HEK293 (cell line): ENCODE data around the gene FOSL1.

ENCODE experiments used
- BCL11A ChIP-seq: fragments of 450-650 bp; formaldehyde crosslinking; IDR thresholded peaks from 2 replicates; pipeline ENCODE4 v1.5.1; 2016; ENCODE audit warnings: low read depth, missing biosample characterization, missing genetic modification characterization
- GLIS2 ChIP-seq: fragments of 450-650 bp; formaldehyde crosslinking; IDR thresholded peaks from 2 replicates; pipeline ENCODE4 v1.5.1; 2016; ENCODE audit warnings: missing biosample characterization, missing genetic modification characterization
- HOXA7 ChIP-seq: sonication (generic); formaldehyde crosslinking; IDR thresholded peaks from 2 replicates; pipeline ENCODE4 v1.8.1; 2022; ENCODE audit warnings: missing genetic modification reagents, borderline replicate concordance
- HOXC10 ChIP-seq: sonication (generic); formaldehyde crosslinking; IDR thresholded peaks from 2 replicates; pipeline ENCODE4 v1.8.1; 2023; ENCODE audit warnings: mild to moderate bottlenecking, missing genetic modification reagents
- HOXD13 ChIP-seq: sonication (generic); formaldehyde crosslinking; IDR thresholded peaks from 2 replicates; pipeline ENCODE4 v1.8.0; 2022; ENCODE audit warnings: missing genetic modification reagents, borderline replicate concordance
- KLF17 ChIP-seq: fragments of 450-650 bp; formaldehyde crosslinking; IDR thresholded peaks from 2 replicates; pipeline ENCODE4 v1.5.1; 2016; ENCODE audit warnings: missing biosample characterization, missing genetic modification characterization
- MZF1 ChIP-seq: fragments of 450-650 bp; formaldehyde crosslinking; IDR thresholded peaks from 2 replicates; pipeline ENCODE4 v1.5.1; 2017; ENCODE audit warnings: missing biosample characterization, missing genetic modification characterization, borderline replicate concordance
- OSR2 ChIP-seq: fragments of 450-650 bp; formaldehyde crosslinking; IDR thresholded peaks from 2 replicates; pipeline ENCODE4 v1.5.1; 2016; ENCODE audit warnings: missing biosample characterization, missing genetic modification characterization
- OVOL3 ChIP-seq: fragments of 450-650 bp; formaldehyde crosslinking; IDR thresholded peaks from 2 replicates; pipeline ENCODE4 v1.5.1; 2016; ENCODE audit warnings: missing biosample characterization, missing genetic modification characterization
- REST ChIP-seq: fragments of 450-650 bp; formaldehyde crosslinking; IDR thresholded peaks from 2 replicates; pipeline ENCODE4 v1.5.1; 2016; ENCODE audit warnings: missing biosample characterization, missing genetic modification characterization
- SALL2 ChIP-seq: fragments of 450-650 bp; formaldehyde crosslinking; IDR thresholded peaks from 2 replicates; pipeline ENCODE4 v1.5.0; 2017; ENCODE audit warnings: missing biosample characterization, mild to moderate bottlenecking, missing genetic modification characterization, borderline replicate concordance
- SCRT2 ChIP-seq: fragments of 450-650 bp; formaldehyde crosslinking; IDR thresholded peaks from 2 replicates; pipeline ENCODE4 v1.5.1; 2016; ENCODE audit warnings: missing biosample characterization, missing genetic modification characterization
- ZBTB26 ChIP-seq: fragments of 450-650 bp; formaldehyde crosslinking; optimal IDR thresholded peaks from 2 replicates; pipeline ENCODE3; 2016; ENCODE audit warnings: missing biosample characterization, mild to moderate bottlenecking, missing genetic modification characterization
- ZBTB6 ChIP-seq: fragments of 450-650 bp; formaldehyde crosslinking; IDR thresholded peaks from 2 replicates; pipeline ENCODE4 v1.5.1; 2017; ENCODE audit warnings: missing biosample characterization, missing genetic modification characterization
- ZBTB8A ChIP-seq: fragments of 450-650 bp; formaldehyde crosslinking; IDR thresholded peaks from 2 replicates; pipeline ENCODE4 v1.5.1; 2016; ENCODE audit warnings: missing biosample characterization, missing genetic modification characterization
- ZFP41 ChIP-seq: fragments of 450-650 bp; formaldehyde crosslinking; IDR thresholded peaks from 2 replicates; pipeline ENCODE4 v1.5.1; 2016; ENCODE audit warnings: missing biosample characterization, missing genetic modification characterization, borderline replicate concordance
- ZFP69B ChIP-seq: fragments of 450-650 bp; formaldehyde crosslinking; IDR thresholded peaks from 2 replicates; pipeline ENCODE4 v1.5.1; 2016; ENCODE audit warnings: missing biosample characterization, missing genetic modification characterization
- ZNF121 ChIP-seq: fragments of 450-650 bp; formaldehyde crosslinking; IDR thresholded peaks from 2 replicates; pipeline ENCODE4 v1.5.1; 2016; ENCODE audit warnings: missing biosample characterization, missing genetic modification characterization
- ZNF132 ChIP-seq: fragments of 450-650 bp; formaldehyde crosslinking; IDR thresholded peaks from 2 replicates; pipeline ENCODE4 v1.5.1; 2017; ENCODE audit warnings: missing biosample characterization, missing genetic modification characterization, borderline replicate concordance
- ZNF133 ChIP-seq: fragments of 450-650 bp; formaldehyde crosslinking; IDR thresholded peaks from 2 replicates; pipeline ENCODE4 v1.5.1; 2016; ENCODE audit warnings: missing biosample characterization, missing genetic modification characterization
- ZNF174 ChIP-seq: fragments of 450-650 bp; formaldehyde crosslinking; IDR thresholded peaks from 2 replicates; pipeline ENCODE4 v1.5.0; 2017; ENCODE audit warnings: missing biosample characterization, mild to moderate bottlenecking, missing genetic modification characterization
- ZNF184 ChIP-seq: fragments of 450-650 bp; IDR thresholded peaks from 2 replicates; pipeline ENCODE4 v1.5.1; 2018; ENCODE audit warnings: missing biosample characterization, mild to moderate bottlenecking, missing genetic modification characterization
- ZNF24 ChIP-seq: fragments of 450-650 bp; formaldehyde crosslinking; IDR thresholded peaks from 2 replicates; pipeline ENCODE4 v1.5.1; 2016; ENCODE audit warnings: missing biosample characterization, missing genetic modification characterization
- ZNF248 ChIP-seq: fragments of 450-650 bp; formaldehyde crosslinking; IDR thresholded peaks from 2 replicates; pipeline ENCODE4 v1.5.1; 2017; ENCODE audit warnings: missing biosample characterization, missing genetic modification characterization
- ZNF266 ChIP-seq: fragments of 450-650 bp; formaldehyde crosslinking; IDR thresholded peaks from 2 replicates; pipeline ENCODE4 v1.5.1; 2016; ENCODE audit warnings: missing biosample characterization, missing genetic modification characterization, low read depth
- ZNF311 ChIP-seq: fragments of 450-650 bp; formaldehyde crosslinking; IDR thresholded peaks from 2 replicates; pipeline ENCODE4 v1.5.1; 2017; ENCODE audit warnings: missing biosample characterization, missing genetic modification characterization, borderline replicate concordance
- ZNF341 ChIP-seq: fragments of 450-650 bp; formaldehyde crosslinking; IDR thresholded peaks from 2 replicates; pipeline ENCODE4; 2016; ENCODE audit warnings: low read depth, missing biosample characterization, missing genetic modification characterization
- ZNF501 ChIP-seq: fragments of 450-650 bp; formaldehyde crosslinking; IDR thresholded peaks from 2 replicates; pipeline ENCODE4 v1.5.1; 2016; ENCODE audit warnings: missing biosample characterization, missing genetic modification characterization
- ZNF596 ChIP-seq: fragments of 450-650 bp; IDR thresholded peaks from 2 replicates; pipeline ENCODE4 v1.5.0; 2018; ENCODE audit warnings: missing biosample characterization, mild to moderate bottlenecking, missing genetic modification characterization, moderate library complexity
- ZNF626 ChIP-seq: fragments of 450-650 bp; sonication (Bioruptor Pico); formaldehyde crosslinking; IDR thresholded peaks from 2 replicates; pipeline ENCODE4 v1.5.1; 2018; ENCODE audit warnings: missing biosample characterization, missing genetic modification characterization, inconsistent platforms
- ZNF654 ChIP-seq: fragments of 450-650 bp; formaldehyde crosslinking; IDR thresholded peaks from 2 replicates; pipeline ENCODE4 v1.5.1; 2016; ENCODE audit warnings: low read depth, missing biosample characterization, missing genetic modification characterization
- ZNF664 ChIP-seq: fragments of 450-650 bp; formaldehyde crosslinking; IDR thresholded peaks from 2 replicates; pipeline ENCODE4 v1.5.1; 2016; ENCODE audit warnings: missing biosample characterization, missing genetic modification characterization
- ZNF76 ChIP-seq: fragments of 450-650 bp; formaldehyde crosslinking; IDR thresholded peaks from 2 replicates; pipeline ENCODE4; 2016; ENCODE audit warnings: low read depth, missing biosample characterization, missing genetic modification characterization, borderline replicate concordance
- ZNF792 ChIP-seq: fragments of 450-650 bp; formaldehyde crosslinking; IDR thresholded peaks from 2 replicates; pipeline ENCODE4 v1.5.1; 2016; ENCODE audit warnings: missing biosample characterization, missing genetic modification characterization
- ZSCAN23 ChIP-seq: fragments of 450-650 bp; formaldehyde crosslinking; IDR thresholded peaks from 2 replicates; pipeline ENCODE4 v1.5.1; 2016; ENCODE audit warnings: missing biosample characterization, missing genetic modification characterization

Gene FOSL1

GRCh38 chr11:65891219-65892136 lies 8.7 kb downstream of the FOSL1 start (continued):
- TF ChIP-seq ZBTB6 (tag by site-specific recombination), result peak; percentile 86
- no peak for TF ChIP-seq HOXC10 (CRISPR knock-in tag)
- TF ChIP-seq ZNF184 (tag by site-specific recombination), result no peak
- no peak for TF ChIP-seq ZNF654
- TF ChIP-seq ZNF132, result no peak
- TF ChIP-seq BCL11A (tag by site-specific recombination), result no peak
- no peak for TF ChIP-seq HOXA7 (CRISPR knock-in tag)
- peak; percentile 56 for TF ChIP-seq OSR2
- TF ChIP-seq OVOL3 (tag by site-specific recombination), result no peak
- TF ChIP-seq KLF17 (tag by site-specific recombination), result no peak
- no peak for TF ChIP-seq ZNF501 (tag by site-specific recombination)
- no peak for TF ChIP-seq ZSCAN23 (tag by site-specific recombination)
- no peak for TF ChIP-seq MZF1 (tag by site-specific recombination)
- no peak for TF ChIP-seq REST
- no peak for TF ChIP-seq ZNF133
- no peak for TF ChIP-seq ZNF626 (tag by site-specific recombination)
- TF ChIP-seq ZFP41 (tag by site-specific recombination), result no peak
- TF ChIP-seq ZNF121, result no peak
- no peak for TF ChIP-seq SCRT2 (tag by site-specific recombination)
- no peak for TF ChIP-seq ZNF596 (tag by site-specific recombination)
- peak; percentile 61 for TF ChIP-seq ZBTB8A (tag by site-specific recombination)
- no peak for TF ChIP-seq ZNF792
- no peak for TF ChIP-seq ZNF266 (tag by site-specific recombination)
- no peak for TF ChIP-seq ZNF174 (tag by site-specific recombination)
- no peak for TF ChIP-seq ZNF311 (tag by site-specific recombination)
- TF ChIP-seq ZNF664, result no peak
- TF ChIP-seq ZNF24 (tag by site-specific recombination), result no peak
- no peak for TF ChIP-seq ZBTB26
- peak; percentile 85 for TF ChIP-seq GLIS2 (tag by site-specific recombination)
- TF ChIP-seq ZNF76 (tag by site-specific recombination), result no peak
- no peak for TF ChIP-seq SALL2 (tag by site-specific recombination)
- TF ChIP-seq HOXD13, result no peak
- peak; percentile 86 for TF ChIP-seq ZFP69B (tag by site-specific recombination)
- TF ChIP-seq ZNF248 (tag by site-specific recombination), result no peak
- peak; percentile 85 for TF ChIP-seq ZNF341 (tag by site-specific recombination)
